ENCODE measurements around the gene FRS3. TPM values are rescaled to one million over a fixed set of nuclear protein-coding genes. Genes with fewer than 3 reads are reported as not detected.

The FRS3 gene
- total RNA-seq, 1 experiment from 2014 or later = 5.9 TPM

- Histone ChIP-seq H3K79me2 (ENCODE audit: insufficient read depth, low read length) (peaks cover 30% of the 10 kb centered on the region), H3K36me3 (ENCODE audit: control insufficient read depth in 1 of 2, insufficient read depth in 2 of 2, low read length in 2 of 2) (peaks cover 29 to 34% of the 10 kb centered on the region in 2 experiments), H3K4me3 (replicated peaks in 1 of 2; ENCODE audit: low read depth in 1 of 2, low read length in 2 of 2) (no peak overlapping the region), H2AFZ (ENCODE audit: low read depth, low read length, poor library complexity, severe bottlenecking) (no peak overlapping the region), H4K20me1 (ENCODE audit: insufficient read depth) (no peaks in the 10 kb centered on the region), H3K4me1 (ENCODE audit: control insufficient read depth in 1 of 2, insufficient read depth in 2 of 2, low read length in 2 of 2) (peaks cover 0 to 8% of the 10 kb centered on the region in 2 experiments; a peak in 1 of 4 replicates), H3K9me2 (ENCODE audit: insufficient read depth) (no peaks in the 10 kb centered on the region), H3K9ac (ENCODE audit: low read length) (no peak overlapping the region), H3K4me2 (ENCODE audit: low read length) (no peak overlapping the region), H3K9me3 (ENCODE audit: control insufficient read depth in 1 of 2, insufficient read depth in 1 of 2, low read depth in 1 of 2, low read length in 2 of 2) (no peaks in the 10 kb centered on the region), H3K27ac (ENCODE audit: low read depth, low read length) (no peak overlapping the region), H3K27me3 (ENCODE audit: insufficient read depth, low read length) (no peaks in the 10 kb centered on the region)
- ChIA-PET RAD21 (ENCODE audit: low non-redundant PET in 1 of 2, low total read pairs in 2 of 2, uncharacterized antibody in 2 of 2, unreplicated experiment in 2 of 2) (no interaction called here), CTCF (no interaction called here), POLR2A (no interaction called here)
- no TSS peak for BruUV-seq (replicated peaks)
- intact Hi-C loops (cut with micrococcal nuclease) = no loop called here
- no peak for TF ChIP-seq SIN3A (IDR thresholded peaks at IDR 0.05; ENCODE audit: low read depth)
- TF ChIP-seq, protein P1, sequence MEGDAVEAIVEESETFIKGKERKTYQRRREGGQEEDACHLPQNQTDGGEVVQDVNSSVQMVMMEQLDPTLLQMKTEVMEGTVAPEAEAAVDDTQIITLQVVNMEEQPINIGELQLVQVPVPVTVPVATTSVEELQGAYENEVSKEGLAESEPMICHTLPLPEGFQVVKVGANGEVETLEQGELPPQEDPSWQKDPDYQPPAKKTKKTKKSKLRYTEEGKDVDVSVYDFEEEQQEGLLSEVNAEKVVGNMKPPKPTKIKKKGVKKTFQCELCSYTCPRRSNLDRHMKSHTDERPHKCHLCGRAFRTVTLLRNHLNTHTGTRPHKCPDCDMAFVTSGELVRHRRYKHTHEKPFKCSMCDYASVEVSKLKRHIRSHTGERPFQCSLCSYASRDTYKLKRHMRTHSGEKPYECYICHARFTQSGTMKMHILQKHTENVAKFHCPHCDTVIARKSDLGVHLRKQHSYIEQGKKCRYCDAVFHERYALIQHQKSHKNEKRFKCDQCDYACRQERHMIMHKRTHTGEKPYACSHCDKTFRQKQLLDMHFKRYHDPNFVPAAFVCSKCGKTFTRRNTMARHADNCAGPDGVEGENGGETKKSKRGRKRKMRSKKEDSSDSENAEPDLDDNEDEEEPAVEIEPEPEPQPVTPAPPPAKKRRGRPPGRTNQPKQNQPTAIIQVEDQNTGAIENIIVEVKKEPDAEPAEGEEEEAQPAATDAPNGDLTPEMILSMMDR (IDR thresholded peaks at IDR 0.05 in 2 of 3, conservative IDR thresholded peaks at IDR 0.05 in 1 of 3; ENCODE audit: borderline replicate concordance in 1 of 3, insufficient read depth in 1 of 3, low read depth in 2 of 3, low read length in 2 of 3) = no peak
- TF ChIP-seq SP1 (IDR thresholded peaks at IDR 0.05; ENCODE audit: low read depth) = no peak
- no peak for TF ChIP-seq ZFX (IDR thresholded peaks at IDR 0.05)
- no peak for TF ChIP-seq YY1 (IDR thresholded peaks at IDR 0.05; ENCODE audit: extremely low read depth, insufficient replicate concordance, low read depth, low read length)
- TF ChIP-seq TCF7L2 (IDR thresholded peaks at IDR 0.05; ENCODE audit: borderline replicate concordance, extremely low read depth, insufficient read depth, insufficient read length) = no peak
- no peak for TF ChIP-seq EZH2 (IDR thresholded peaks at IDR 0.05)
- TF ChIP-seq RAD21 (IDR thresholded peaks at IDR 0.05; ENCODE audit: low read depth) = no peak
- TF ChIP-seq MAX (IDR thresholded peaks at IDR 0.05) = no peak
- TF ChIP-seq CBX3 (IDR thresholded peaks at IDR 0.05; ENCODE audit: low read depth) = no peak
- no peak for TF ChIP-seq ELF1 (IDR thresholded peaks at IDR 0.05; ENCODE audit: borderline replicate concordance, low read depth)
- TF ChIP-seq CEBPB (IDR thresholded peaks at IDR 0.05; ENCODE audit: low read depth) = no peak
- no peak for TF ChIP-seq JUND (IDR thresholded peaks at IDR 0.05)
- TF ChIP-seq EGR1 (IDR thresholded peaks at IDR 0.05; ENCODE audit: low read depth) = no peak
- no peak for TF ChIP-seq POLR2A (IDR thresholded peaks at IDR 0.05; ENCODE audit: borderline replicate concordance, extremely low read depth, insufficient read depth, insufficient read length)
- TF ChIP-seq ZNF274 (IDR thresholded peaks at IDR 0.05; ENCODE audit: low read depth, low read length) = no peak
- TF ChIP-seq EZH2phosphoT487 (IDR thresholded peaks at IDR 0.05; ENCODE audit: borderline replicate concordance) = no peak
- no peak for TF ChIP-seq ATF3 (IDR thresholded peaks at IDR 0.05)
- no peak for DNase-seq (ENCODE audit: low read depth, low spot score)
- ATAC-seq = no peak
Observed at GRCh38 chr6:41791984-41792383, 12.3 kb upstream of the FRS3 start.
